ENCODE measurements around the gene IL23A.

IL23A gene

GRCh38 chr12:56362130-56363059 lies 23.7 kb downstream of the IL23A start, which contains the start of gene APOF:
APOF (minus strand) TSS chr12:56362857; CDS start chr12:56362745, 112 bp downstream.
- no peak for DNase-seq

- no peak for DNase-seq
These were observed 28.3 kb downstream of the IL23A start for GRCh38 chr12:56366948-56367347.

- DNase-seq: no peak
These were observed 34.8 kb downstream of the IL23A start for GRCh38 chr12:56373515-56373914.

- no peak for DNase-seq
These were observed 36.3 kb downstream of the IL23A start for GRCh38 chr12:56374726-56375597.

GRCh38 chr12:56375598-56376434 lies 37.1 kb downstream of the IL23A start:
- no peak for DNase-seq

DNA sequence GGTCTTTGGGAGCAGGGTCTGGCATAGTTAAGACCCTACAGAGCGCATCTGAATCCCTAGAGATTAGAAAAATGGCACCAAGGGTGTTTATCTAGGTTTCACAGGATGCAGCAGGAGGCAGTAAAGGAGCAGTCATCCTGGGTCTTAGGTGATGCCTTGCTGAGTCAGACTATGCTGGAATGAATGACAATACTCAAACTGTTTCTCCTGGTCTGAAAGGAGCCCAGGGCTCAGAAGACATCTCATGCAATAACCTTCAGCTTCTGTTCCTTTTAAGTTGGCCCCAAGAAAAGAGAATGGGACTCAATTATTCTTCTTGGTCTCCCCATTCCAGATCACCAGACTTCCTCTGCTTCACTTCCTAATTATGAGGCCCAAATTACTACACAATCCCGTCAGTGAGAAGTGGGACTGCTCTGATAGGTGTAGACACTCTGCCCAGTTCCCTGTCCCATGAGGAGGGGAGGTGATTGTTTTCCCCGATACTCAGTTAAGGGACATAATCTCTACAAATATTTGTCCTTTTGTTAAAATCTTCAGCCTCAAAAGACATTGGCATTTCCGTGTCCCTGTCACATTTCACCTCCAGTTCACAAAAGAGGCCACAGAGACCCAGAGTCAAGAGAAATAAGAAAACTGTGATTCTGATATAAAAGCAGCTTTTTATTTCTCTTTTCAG lies 38.8 kb downstream of the IL23A start:
- DNase-seq: no peak

GRCh38 chr12:56377989-56378316 lies 39.3 kb downstream of the IL23A start:
- no peak for DNase-seq

DNA sequence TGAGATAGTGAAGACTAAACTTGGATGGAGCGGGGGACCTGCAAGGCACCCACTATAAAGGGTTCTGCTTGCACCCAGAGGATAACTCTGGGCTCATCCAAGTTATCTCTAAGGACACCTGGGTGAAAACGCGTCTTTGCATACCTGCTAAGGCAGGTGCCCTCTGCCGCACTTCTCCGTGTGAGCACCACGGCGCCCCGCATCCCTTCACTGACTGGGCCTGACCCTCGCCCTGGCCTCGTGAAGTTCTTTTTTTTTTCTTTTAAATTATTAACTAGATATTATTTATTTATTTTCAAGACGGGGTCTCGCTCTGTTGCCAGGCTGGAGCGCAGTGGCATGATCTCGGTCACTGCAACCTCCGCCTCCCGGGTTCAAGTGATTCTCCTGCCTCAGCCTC lies 43.9 kb downstream of the IL23A start:
- DNase-seq: no peak

DNA sequence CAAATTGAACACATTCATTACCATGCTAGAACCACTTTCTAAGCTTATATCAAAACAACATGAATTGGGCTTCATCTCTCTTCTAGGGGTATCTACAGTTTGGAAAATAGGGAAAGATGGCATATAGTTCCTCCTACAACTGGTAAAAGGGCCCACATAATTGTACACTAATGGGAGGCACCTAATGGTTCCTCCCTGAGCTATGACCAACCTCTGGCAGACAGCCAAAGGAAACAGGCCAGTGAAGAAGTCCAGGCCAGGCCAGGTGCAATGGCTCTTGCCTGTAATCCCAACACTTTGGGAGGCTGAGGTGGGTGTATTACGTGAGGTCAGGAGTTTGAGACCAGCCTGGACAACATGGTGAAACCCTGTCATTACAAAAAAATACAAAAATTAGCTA lies 47.2 kb downstream of the IL23A start:
- no peak for DNase-seq

GRCh38 chr12:56387152-56387736 lies 48.6 kb downstream of the IL23A start:
- DNase-seq: no peak

DNA sequence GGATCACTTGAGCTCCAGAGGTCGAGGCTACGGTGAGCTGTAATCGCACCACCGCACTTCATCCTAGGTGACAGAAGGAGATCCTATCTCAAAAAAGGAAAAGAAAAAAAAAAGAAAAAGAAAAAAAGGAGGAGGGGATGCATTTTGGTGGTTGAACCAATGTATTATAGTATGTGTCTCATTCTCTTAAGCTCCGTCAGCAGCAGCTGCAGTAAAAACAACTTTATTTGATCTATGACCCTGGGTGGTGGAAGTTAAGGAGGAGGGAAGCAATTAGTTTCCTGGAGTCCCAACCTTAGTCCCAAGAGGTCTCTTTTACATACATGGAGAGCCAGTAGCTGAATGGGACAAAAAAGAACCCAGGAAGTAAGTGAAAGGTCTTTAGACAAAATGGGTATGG lies 50.7 kb downstream of the IL23A start:
- DNase-seq: no peak
